Ovary (tissue), 3 donors: ENCODE results near the gene FLVCR2.

ENCODE experiments used
- POLR2A ChIP-seq: fragments of 450-650 bp; IDR thresholded peaks from one replicate; pipeline ENCODE4 v1.6.1; 2017; ENCODE audit warnings: antibody characterized with exemption, mild to moderate bottlenecking, moderate library complexity
- TF ChIP-seq, protein P1 (sequence below), 3 donors: fragments of 450-650 bp in 2 of 3; fragments of 200-600 bp in 1 of 3; IDR thresholded peaks; one replicate each; pipeline versions ENCODE4 v1.5.1 to v1.8.0; 2016 to 2022; ENCODE audit warnings: antibody characterized with exemption in 3 of 3, mild to moderate bottlenecking in 1 of 3
- donor health status: DM: no; HTN: no; CAD: no.

- TF ChIP-seq POLR2A: no peak
- TF ChIP-seq, protein P1, sequence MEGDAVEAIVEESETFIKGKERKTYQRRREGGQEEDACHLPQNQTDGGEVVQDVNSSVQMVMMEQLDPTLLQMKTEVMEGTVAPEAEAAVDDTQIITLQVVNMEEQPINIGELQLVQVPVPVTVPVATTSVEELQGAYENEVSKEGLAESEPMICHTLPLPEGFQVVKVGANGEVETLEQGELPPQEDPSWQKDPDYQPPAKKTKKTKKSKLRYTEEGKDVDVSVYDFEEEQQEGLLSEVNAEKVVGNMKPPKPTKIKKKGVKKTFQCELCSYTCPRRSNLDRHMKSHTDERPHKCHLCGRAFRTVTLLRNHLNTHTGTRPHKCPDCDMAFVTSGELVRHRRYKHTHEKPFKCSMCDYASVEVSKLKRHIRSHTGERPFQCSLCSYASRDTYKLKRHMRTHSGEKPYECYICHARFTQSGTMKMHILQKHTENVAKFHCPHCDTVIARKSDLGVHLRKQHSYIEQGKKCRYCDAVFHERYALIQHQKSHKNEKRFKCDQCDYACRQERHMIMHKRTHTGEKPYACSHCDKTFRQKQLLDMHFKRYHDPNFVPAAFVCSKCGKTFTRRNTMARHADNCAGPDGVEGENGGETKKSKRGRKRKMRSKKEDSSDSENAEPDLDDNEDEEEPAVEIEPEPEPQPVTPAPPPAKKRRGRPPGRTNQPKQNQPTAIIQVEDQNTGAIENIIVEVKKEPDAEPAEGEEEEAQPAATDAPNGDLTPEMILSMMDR (IDR thresholded peaks at IDR 0.05): no peak
These were observed 81.8 kb downstream of the FLVCR2 start for GRCh38 chr14:75660238-75660629.
